HCT116 (cell line): ENCODE results near the gene MMP17. TPM values are rescaled to one million over a fixed set of nuclear protein-coding genes. Genes with fewer than 3 reads are reported as not detected.
A peak's percentile ranks its signal among the peaks of the same experiment; 100 is the strongest.

Experiments used
- ATAC-seq: fragments of 200-7000 bp; cut with Tn5 transposase; 2 replicates; pipeline ENCODE4 v1.9.1; 2020; ENCODE audit warnings: mild to moderate bottlenecking, moderate library complexity
- BruUV-seq: library from RNA; stranded (reverse); fragments of 400-500 nt; replicated peaks from 2 replicates; lab custom pipeline; 2021; lab: Mats Ljungman, UMichigan
- CTCF ChIA-PET: fragments of 300-600 bp; sonication (Branson Sonifier 250); formaldehyde crosslinking; loops from one replicate; lab custom pipeline; 2021; ENCODE audit warnings: antibody characterized with exemption; lab: Charles Lee
- POLR2A ChIA-PET: fragments of 300-600, 350-600 bp; sonication (Branson Sonifier 250); formaldehyde crosslinking; loops from one replicate; lab custom pipeline; 2021; ENCODE audit warnings: antibody characterized with exemption; lab: Charles Lee
- RAD21 ChIA-PET, 2 experiments: fragments of 300-600 bp; sonication (Branson Sonifier 250); formaldehyde crosslinking; loops; one replicate each; lab custom pipeline; 2023; ENCODE audit warnings: low total read pairs in 2 of 2; ENCODE audit not compliant: uncharacterized antibody in 2 of 2, unreplicated experiment in 2 of 2, low non-redundant PET in 1 of 2; lab: Charles Lee
- DNase-seq: peaks from one replicate; pipeline ENCODE4 v3.0.0-alpha.2; 2010; ENCODE audit warnings: low read depth, low spot score
- H2AFZ ChIP-seq: fragments of 200-600 bp; shearing (Covaris generic), sonication (generic); 2 replicates; pipeline ENCODE4 v1.6.1; 2017; ENCODE audit warnings: low read depth, mixed run types, mixed read lengths, antibody characterized with exemption, low read length; ENCODE audit not compliant: poor library complexity, severe bottlenecking
- H3K27ac ChIP-seq: 2 replicates; pipeline ENCODE4 v1.5.1; 2012; ENCODE audit warnings: low read depth, low read length
- H3K27me3 ChIP-seq: fragments of 200-600 bp; sonication (generic); 2 replicates; pipeline ENCODE4 v1.6.1; 2016; ENCODE audit warnings: mixed run types, low read length, mixed read lengths; ENCODE audit not compliant: insufficient read depth
- H3K36me3 ChIP-seq, 2 experiments: fragments of 200-500 bp in 1 of 2; fragments of 200-600 bp in 1 of 2; sonication (Bioruptor generic) in 1 of 2; sonication (generic) in 1 of 2; 2 replicates each; pipeline versions ENCODE4 v1.5.1 to v1.6.1; 2014 to 2016; ENCODE audit warnings: low read length in 2 of 2, inconsistent platforms in 1 of 2, mixed read lengths in 1 of 2, mixed run types in 1 of 2; ENCODE audit not compliant: insufficient read depth in 2 of 2, control insufficient read depth in 1 of 2
- H3K4me1 ChIP-seq, 2 experiments: fragments of 200-600 bp in 1 of 2; sonication (generic) in 1 of 2; 2 replicates each; pipeline versions ENCODE4 v1.5.1 to v1.6.1; 2012 to 2017; ENCODE audit warnings: low read length in 2 of 2, inconsistent platforms in 1 of 2, mild to moderate bottlenecking in 1 of 2, mixed read lengths in 1 of 2, mixed run types in 1 of 2, moderate library complexity in 1 of 2; ENCODE audit not compliant: insufficient read depth in 2 of 2, control insufficient read depth in 1 of 2
- H3K4me2 ChIP-seq: fragments of 200-600 bp; sonication (generic); 2 replicates; pipeline ENCODE4 v1.6.1; 2017; ENCODE audit warnings: mixed run types, low read length, mixed read lengths
- H3K4me3 ChIP-seq, 2 experiments: fragments of 200-600 bp in 1 of 2; sonication (generic) in 1 of 2; replicated peaks in 1 of 2; 2 replicates each; pipeline ENCODE4 v1.5.1; 2011 to 2016; ENCODE audit warnings: low read length in 2 of 2, control low read depth in 1 of 2, low read depth in 1 of 2, mild to moderate bottlenecking in 1 of 2, mixed read lengths in 1 of 2, mixed run types in 1 of 2
- H3K79me2 ChIP-seq: fragments of 200-600 bp; sonication (generic); 2 replicates; pipeline ENCODE4 v1.6.1; 2017; ENCODE audit warnings: mild to moderate bottlenecking, mixed run types, low read length, moderate library complexity, mixed read lengths; ENCODE audit not compliant: insufficient read depth
- H3K9ac ChIP-seq: fragments of 200-600 bp; sonication (generic); 2 replicates; pipeline ENCODE4 v1.6.1; 2016; ENCODE audit warnings: low read length, mixed read lengths
- H3K9me2 ChIP-seq: fragments of 200-600 bp; sonication (generic), shearing (Covaris generic); 2 replicates; pipeline ENCODE4 v1.6.1; 2017; ENCODE audit warnings: mixed run types, mild to moderate bottlenecking, moderate library complexity; ENCODE audit not compliant: insufficient read depth
- H3K9me3 ChIP-seq, 2 experiments: fragments of 200-500 bp in 1 of 2; fragments of 200-600 bp in 1 of 2; sonication (Bioruptor generic) in 1 of 2; sonication (generic) in 1 of 2; 2 replicates each; pipeline ENCODE4 v1.6.1; 2014 to 2017; ENCODE audit warnings: low read length in 2 of 2, mixed read lengths in 2 of 2, inconsistent platforms in 1 of 2, low read depth in 1 of 2, mild to moderate bottlenecking in 1 of 2, mixed run types in 1 of 2, moderate library complexity in 1 of 2; ENCODE audit not compliant: control insufficient read depth in 1 of 2, insufficient read depth in 1 of 2
- H4K20me1 ChIP-seq: fragments of 200-600 bp; sonication (generic), shearing (Covaris generic); 2 replicates; pipeline ENCODE4 v1.6.1; 2017; ENCODE audit warnings: mixed run types, mild to moderate bottlenecking, moderate library complexity; ENCODE audit not compliant: insufficient read depth
- CBX3 ChIP-seq: IDR thresholded peaks from 2 replicates; pipeline ENCODE4 v1.6.1; 2012; ENCODE audit warnings: low read depth
- POLR2A ChIP-seq: IDR thresholded peaks from 2 replicates; pipeline ENCODE4 v1.7.0; 2011; ENCODE audit warnings: borderline replicate concordance; ENCODE audit not compliant: insufficient read depth, insufficient read length; ENCODE audit errors: extremely low read depth
- RAD21 ChIP-seq: IDR thresholded peaks from 2 replicates; pipeline ENCODE4 v1.6.1; 2012; ENCODE audit warnings: low read depth, mild to moderate bottlenecking
- REST ChIP-seq: IDR thresholded peaks from 2 replicates; pipeline ENCODE4 v1.6.1; 2012; ENCODE audit warnings: low read depth
- intact Hi-C: fragments of 100-400 bp; cut with micrococcal nuclease; formaldehyde crosslinking; loops from 2 replicates; pipeline ENCODE4 v1.10.0; 2022
- total RNA-seq: library from RNA; stranded (reverse); gene quantifications from one replicate; pipeline ENCODE4 v1.2.1, GENCODE V29; 2021; ENCODE audit not compliant: unreplicated experiment
- TF ChIP-seq, protein P1 (sequence below), 3 experiments: fragments of 200-600 bp in 1 of 3; sonication (generic) in 1 of 3; IDR thresholded peaks in 2 of 3; conservative IDR thresholded peaks in 1 of 3; 2 replicates each; pipeline ENCODE4 v1.5.1; 2012 to 2017; ENCODE audit warnings: low read depth in 2 of 3, low read length in 2 of 3, antibody characterized with exemption in 1 of 3, borderline replicate concordance in 1 of 3, control low read depth in 1 of 3, mild to moderate bottlenecking in 1 of 3, mixed read lengths in 1 of 3, mixed run types in 1 of 3, moderate library complexity in 1 of 3; ENCODE audit not compliant: insufficient read depth in 1 of 3

Gene MMP17
- total RNA-seq, 1 experiment from 2014 or later, result 14.3 TPM

GRCh38 chr12:131836193-131836592 is 8.0 kb downstream of the MMP17 start:
- POLR2A ChIA-PET, result no interaction called here
- intact Hi-C loops, result loop anchor here (1.0 kb wide), 1 partner anchor 165 kb away; no protein-coding TSS in a partner anchor
- RAD21 ChIA-PET, result interaction anchor here in 1 of 2 experiments (0.7 kb wide), 1 partner anchor 163 kb away, joined by 3 read pairs; no protein-coding TSS in a partner anchor
- BruUV-seq, result no TSS peak
- Histone ChIP-seq H3K4me2 (no peak overlapping the region), H3K9ac (no peak overlapping the region), H3K36me3 (no peaks in the 10 kb centered on the region), H3K4me3 (no peak overlapping the region), H3K27me3 (no peaks in the 10 kb centered on the region), H4K20me1 (no peaks in the 10 kb centered on the region), H3K79me2 (no peaks in the 10 kb centered on the region), H3K4me1 (peaks cover 0 to 6% of the 10 kb centered on the region in 2 experiments; a peak in 1 of 4 replicates), H3K27ac (no peak overlapping the region), H2AFZ (no peak overlapping the region), H3K9me3 (no peaks in the 10 kb centered on the region)
- CTCF ChIA-PET, result interaction anchor here (0.6 to 0.7 kb wide), 2 partner anchors 148 to 424 kb away, joined by 3 read pairs; no protein-coding TSS in a partner anchor
- ATAC-seq, result no peak
- TF ChIP-seq CBX3 (no peak), REST (no peak), POLR2A (no peak), RAD21 (peak; percentile 65)
- TF ChIP-seq, protein P1, sequence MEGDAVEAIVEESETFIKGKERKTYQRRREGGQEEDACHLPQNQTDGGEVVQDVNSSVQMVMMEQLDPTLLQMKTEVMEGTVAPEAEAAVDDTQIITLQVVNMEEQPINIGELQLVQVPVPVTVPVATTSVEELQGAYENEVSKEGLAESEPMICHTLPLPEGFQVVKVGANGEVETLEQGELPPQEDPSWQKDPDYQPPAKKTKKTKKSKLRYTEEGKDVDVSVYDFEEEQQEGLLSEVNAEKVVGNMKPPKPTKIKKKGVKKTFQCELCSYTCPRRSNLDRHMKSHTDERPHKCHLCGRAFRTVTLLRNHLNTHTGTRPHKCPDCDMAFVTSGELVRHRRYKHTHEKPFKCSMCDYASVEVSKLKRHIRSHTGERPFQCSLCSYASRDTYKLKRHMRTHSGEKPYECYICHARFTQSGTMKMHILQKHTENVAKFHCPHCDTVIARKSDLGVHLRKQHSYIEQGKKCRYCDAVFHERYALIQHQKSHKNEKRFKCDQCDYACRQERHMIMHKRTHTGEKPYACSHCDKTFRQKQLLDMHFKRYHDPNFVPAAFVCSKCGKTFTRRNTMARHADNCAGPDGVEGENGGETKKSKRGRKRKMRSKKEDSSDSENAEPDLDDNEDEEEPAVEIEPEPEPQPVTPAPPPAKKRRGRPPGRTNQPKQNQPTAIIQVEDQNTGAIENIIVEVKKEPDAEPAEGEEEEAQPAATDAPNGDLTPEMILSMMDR (IDR thresholded peaks at IDR 0.05 in 2 of 3, conservative IDR thresholded peaks at IDR 0.05 in 1 of 3; ENCODE audit: borderline replicate concordance in 1 of 3, insufficient read depth in 1 of 3, low read depth in 2 of 3, low read length in 2 of 3), result peak; percentile 31 to 51 (median 43); a peak in 4 of 6 replicates
- TF ChIP-seq, all 23 proteins: peak for 2
- DNase-seq, result no peak
- no peaks in the 10 kb centered on the region for H3K9me2 ChIP-seq
